RWPE2 (cell line): Measurements from ENCODE around the gene PROSER3.
A peak's percentile ranks its signal among the peaks of the same experiment; 100 is the strongest.

Experiments
- ATAC-seq: fragments of 200-7000 bp; cut with Tn5 transposase; 3 replicates; pipeline ENCODE4 v1.9.1; 2021; ENCODE audit warnings: low read depth
- DNase-seq: peaks from one replicate; pipeline ENCODE4 v3.0.0-alpha.2; 2020; ENCODE audit warnings: low spot score
- H3K27ac ChIP-seq: fragments of 450-650 bp; 2 replicates; pipeline ENCODE4 v1.5.1; 2017; ENCODE audit warnings: mild to moderate bottlenecking; ENCODE audit not compliant: poor library complexity, severe bottlenecking
- H3K27me3 ChIP-seq: fragments of 250-450 bp; sonication (Bioruptor Pico); 2 replicates; pipeline ENCODE4 v1.5.1; 2021; ENCODE audit warnings: mild to moderate bottlenecking, moderate library complexity; ENCODE audit not compliant: insufficient read depth, poor library complexity, severe bottlenecking
- H3K36me3 ChIP-seq: fragments of 250-450 bp; sonication (Bioruptor Pico); 2 replicates; pipeline ENCODE4 v1.5.1; 2020; ENCODE audit warnings: low read depth, mild to moderate bottlenecking, moderate library complexity
- H3K4me1 ChIP-seq: fragments of 250-450 bp; sonication (Bioruptor Pico); 2 replicates; pipeline ENCODE4 v1.5.1; 2021; ENCODE audit warnings: mild to moderate bottlenecking, moderate library complexity; ENCODE audit not compliant: insufficient read depth, poor library complexity, severe bottlenecking
- H3K4me3 ChIP-seq: fragments of 250-450 bp; sonication (Bioruptor Pico); 2 replicates; pipeline ENCODE4 v1.5.1; 2021; ENCODE audit warnings: mild to moderate bottlenecking, moderate library complexity; ENCODE audit not compliant: severe bottlenecking
- H3K9me3 ChIP-seq: fragments of 250-450 bp; sonication (Bioruptor Pico); 2 replicates; pipeline ENCODE4 v1.5.1; 2021; ENCODE audit warnings: mild to moderate bottlenecking, moderate library complexity; ENCODE audit not compliant: severe bottlenecking
- TF ChIP-seq, protein P1 (sequence below): fragments of 450-650 bp; IDR thresholded peaks from one replicate; pipeline ENCODE4 v1.5.1; 2017; ENCODE audit warnings: mild to moderate bottlenecking, moderate library complexity; ENCODE audit not compliant: poor library complexity, severe bottlenecking

The PROSER3 gene

DNA sequence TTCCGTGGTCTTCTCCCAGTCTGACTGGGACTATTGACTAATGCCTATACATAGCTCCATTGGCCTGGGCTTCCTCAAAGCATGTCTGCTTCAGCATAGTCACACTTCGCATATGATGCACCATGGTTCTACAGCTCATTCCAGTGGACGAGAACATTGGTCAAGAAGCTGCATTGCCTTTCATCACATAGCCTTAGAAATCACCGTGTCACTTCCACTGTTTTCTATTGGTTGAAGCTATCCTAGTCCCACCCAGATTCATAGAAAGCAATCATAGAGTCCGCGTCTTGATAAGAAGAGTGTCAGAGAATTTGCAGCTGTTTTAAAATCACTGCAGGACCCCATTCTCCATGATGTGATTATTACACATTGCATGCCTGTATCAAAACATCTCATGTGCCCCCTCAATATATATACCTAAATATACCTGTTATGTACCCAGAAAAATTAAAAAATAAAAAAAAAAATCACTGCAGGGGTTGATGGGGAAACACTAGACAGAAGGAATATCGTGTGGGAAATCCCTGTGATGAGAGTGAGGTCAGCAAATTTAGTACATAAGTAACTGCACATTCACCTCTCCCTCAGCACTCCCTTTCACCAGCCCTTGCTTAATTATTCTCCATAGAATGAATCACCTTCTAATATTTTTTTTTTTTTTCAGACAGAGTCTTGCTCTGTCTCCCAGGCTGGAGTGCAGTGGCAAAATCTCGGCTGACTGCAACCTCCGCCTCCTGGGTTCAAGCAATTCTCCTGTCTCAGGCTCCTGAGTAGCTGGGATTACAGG is 15.2 kb downstream of the PROSER3 start:
- H3K4me3 ChIP-seq = no peak overlapping the region
- H3K27ac ChIP-seq = no peak overlapping the region
- DNase-seq = no peak
- H3K9me3 ChIP-seq = peaks cover 2% of the 10 kb centered on the region
- TF ChIP-seq, protein P1, sequence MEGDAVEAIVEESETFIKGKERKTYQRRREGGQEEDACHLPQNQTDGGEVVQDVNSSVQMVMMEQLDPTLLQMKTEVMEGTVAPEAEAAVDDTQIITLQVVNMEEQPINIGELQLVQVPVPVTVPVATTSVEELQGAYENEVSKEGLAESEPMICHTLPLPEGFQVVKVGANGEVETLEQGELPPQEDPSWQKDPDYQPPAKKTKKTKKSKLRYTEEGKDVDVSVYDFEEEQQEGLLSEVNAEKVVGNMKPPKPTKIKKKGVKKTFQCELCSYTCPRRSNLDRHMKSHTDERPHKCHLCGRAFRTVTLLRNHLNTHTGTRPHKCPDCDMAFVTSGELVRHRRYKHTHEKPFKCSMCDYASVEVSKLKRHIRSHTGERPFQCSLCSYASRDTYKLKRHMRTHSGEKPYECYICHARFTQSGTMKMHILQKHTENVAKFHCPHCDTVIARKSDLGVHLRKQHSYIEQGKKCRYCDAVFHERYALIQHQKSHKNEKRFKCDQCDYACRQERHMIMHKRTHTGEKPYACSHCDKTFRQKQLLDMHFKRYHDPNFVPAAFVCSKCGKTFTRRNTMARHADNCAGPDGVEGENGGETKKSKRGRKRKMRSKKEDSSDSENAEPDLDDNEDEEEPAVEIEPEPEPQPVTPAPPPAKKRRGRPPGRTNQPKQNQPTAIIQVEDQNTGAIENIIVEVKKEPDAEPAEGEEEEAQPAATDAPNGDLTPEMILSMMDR = no peak
- no peak for ATAC-seq
- H3K36me3 ChIP-seq = no peaks in the 10 kb centered on the region
- H3K4me1 ChIP-seq = peaks cover 3% of the 10 kb centered on the region
- H3K27me3 ChIP-seq = no peaks in the 10 kb centered on the region

DNA sequence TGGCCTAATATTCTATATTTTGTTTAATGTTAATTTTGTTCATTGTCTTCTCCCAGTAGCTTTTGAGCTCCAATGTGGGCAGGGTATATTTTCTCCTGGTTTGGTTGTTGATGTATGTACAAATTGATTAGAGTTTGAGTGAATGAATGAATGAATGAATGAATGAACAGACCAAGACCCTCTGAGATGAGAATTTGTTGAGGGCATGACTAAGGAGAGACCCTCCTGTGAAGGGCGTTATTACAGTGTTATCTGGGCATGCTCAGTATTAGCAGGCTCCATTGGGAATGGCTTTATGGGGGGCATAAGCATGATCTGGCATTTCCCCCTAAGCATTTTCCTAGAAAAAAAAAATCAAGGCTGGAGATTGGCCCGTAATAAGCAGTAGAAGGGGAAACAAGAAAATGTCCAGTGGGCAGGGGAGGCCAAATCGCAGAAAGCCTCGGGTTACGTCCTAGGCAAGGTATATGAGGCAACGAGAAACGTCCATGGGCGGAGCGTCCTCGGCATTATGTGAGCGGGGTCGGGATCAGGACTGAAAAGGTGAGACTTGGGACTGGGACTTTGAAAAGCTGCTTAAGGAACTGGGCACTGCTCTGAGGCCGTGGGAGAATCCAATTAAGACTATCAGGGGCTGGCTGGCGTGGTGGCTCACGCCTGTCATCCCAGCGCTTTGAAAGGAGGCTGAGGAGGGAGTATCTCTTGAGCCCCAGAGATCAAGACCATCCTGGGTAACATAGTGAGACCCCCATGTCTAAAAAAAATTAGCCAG is 16.5 kb downstream of the PROSER3 start:
- H3K27me3 ChIP-seq = no peaks in the 10 kb centered on the region
- H3K36me3 ChIP-seq = no peaks in the 10 kb centered on the region
- H3K4me1 ChIP-seq = peaks cover 3% of the 10 kb centered on the region
- no peak overlapping the region for H3K27ac ChIP-seq
- ATAC-seq (no peak), DNase-seq (no peak)
- peak overlapping the region; percentile 63 for H3K4me3 ChIP-seq
- peaks cover 2% of the 10 kb centered on the region for H3K9me3 ChIP-seq
- TF ChIP-seq, protein P1 = no peak

DNA sequence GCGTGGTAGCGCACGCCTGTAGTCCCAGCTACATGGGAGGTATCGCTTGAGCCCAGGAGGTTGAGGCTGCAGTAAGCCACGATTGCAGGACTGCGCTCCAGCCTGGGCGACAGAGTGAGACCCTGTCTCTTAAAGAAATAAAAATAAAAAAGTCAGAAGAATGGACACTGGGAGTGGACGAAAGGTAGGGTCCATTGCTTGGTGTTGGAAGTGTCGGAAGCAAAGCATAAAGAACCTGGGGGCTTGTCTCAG is 17.0 kb downstream of the PROSER3 start:
- TF ChIP-seq, protein P1 = no peak
- no peak overlapping the region for H3K27ac ChIP-seq
- DNase-seq = no peak
- H3K27me3 ChIP-seq = no peaks in the 10 kb centered on the region
- peaks cover 2% of the 10 kb centered on the region for H3K9me3 ChIP-seq
- H3K4me3 ChIP-seq = peak overlapping the region; percentile 63
- peaks cover 3% of the 10 kb centered on the region for H3K4me1 ChIP-seq
- no peaks in the 10 kb centered on the region for H3K36me3 ChIP-seq
- ATAC-seq = no peak

DNA sequence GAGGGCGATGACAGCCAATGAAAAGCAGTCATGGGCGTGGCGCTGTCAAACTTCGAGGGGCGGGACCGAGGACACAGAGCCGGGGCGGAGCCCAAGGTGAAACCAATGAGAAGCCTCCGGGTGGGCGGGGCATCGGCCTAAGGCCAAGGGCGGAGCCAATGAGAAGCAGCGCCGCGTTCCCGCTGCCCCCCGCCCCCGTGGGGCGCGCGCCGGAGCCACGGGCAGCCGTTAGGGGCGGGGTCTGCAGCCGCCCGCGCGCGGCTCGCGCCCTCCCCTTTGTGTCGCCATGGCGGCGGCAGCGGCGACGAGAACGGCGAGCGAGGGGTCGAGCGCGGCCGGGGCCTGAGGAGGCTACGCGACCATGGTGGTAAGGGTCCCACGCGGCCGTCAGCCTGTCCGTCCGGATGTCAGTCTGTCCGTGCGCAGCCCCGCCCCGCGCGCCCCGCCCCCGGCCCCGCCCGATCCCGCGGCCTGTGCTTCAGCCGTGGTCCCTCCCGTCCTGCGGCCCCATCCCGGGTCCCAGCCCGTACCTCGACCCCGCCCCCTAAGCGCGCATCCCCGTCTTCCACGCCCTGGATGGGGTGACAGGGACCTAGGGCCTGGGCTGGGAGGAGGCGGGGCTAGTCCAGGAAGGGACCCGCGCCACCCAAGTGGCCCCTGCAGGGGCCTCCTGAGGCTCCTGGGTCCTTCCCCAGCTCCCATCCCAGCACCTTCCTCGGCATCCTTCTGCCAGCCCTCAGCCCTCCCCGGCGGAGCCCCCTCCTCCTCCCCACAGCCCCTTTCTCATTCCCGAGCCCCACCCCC is 17.5 kb downstream of the PROSER3 start, which contains the start of gene ARHGAP33:
Gene ARHGAP33 (plus strand): TSS at position 267 of the 804 bp plus-strand sequence. CDS start 95 bp downstream, at position 362.
- peak; percentile 89 for ATAC-seq
- TF ChIP-seq, protein P1 = no peak

More for the DNA sequence above, 17.5 kb downstream of the PROSER3 start, which contains the start of gene ARHGAP33:
- DNase-seq = peak; percentile 99
- Histone ChIP-seq H3K27me3 (no peaks in the 10 kb centered on the region), H3K4me1 (peaks cover 3% of the 10 kb centered on the region), H3K4me3 (peak within 1 kb of the TSS; percentile 63), H3K27ac (peak within 1 kb of the TSS; percentile 9), H3K36me3 (no peaks in the 10 kb centered on the region), H3K9me3 (peaks cover 2% of the 10 kb centered on the region)
